Keratinocyte (primary cell): ENCODE results near the gene ANHX. TPM values are rescaled to one million over a fixed set of nuclear protein-coding genes. Genes with fewer than 3 reads are reported as not detected.

ENCODE experiments used
- DNase-seq: peaks from one replicate; pipeline ENCODE4 v3.0.0-alpha.2; 2011; ENCODE audit warnings: low read depth, missing footprints, low spot score
- FAIRE-seq: peaks from 2 replicates; lab custom pipeline; 2011; peaks lifted over from hg19 to GRCh38; lab: Jason Lieb, UNC
- H2AFZ ChIP-seq: 2 replicates; pipeline ENCODE4 v1.6.0; 2012; ENCODE audit warnings: low read length, control low read depth, inconsistent platforms; ENCODE audit not compliant: control insufficient read depth
- H3K27ac ChIP-seq: 2 replicates; pipeline ENCODE4 v1.5.1; 2011; ENCODE audit warnings: low read length; ENCODE audit not compliant: control insufficient read depth, insufficient read depth
- H3K27me3 ChIP-seq: 3 replicates; pipeline ENCODE4 v1.6.0; 2011; ENCODE audit warnings: low read length; ENCODE audit not compliant: control insufficient read depth, insufficient read depth; ENCODE audit errors: extremely low read depth
- H3K36me3 ChIP-seq, 2 experiments: 2 replicates in 1 of 2; 3 replicates in 1 of 2; pipeline ENCODE4 v1.5.1; 2011; ENCODE audit warnings: low read length in 2 of 2, mild to moderate bottlenecking in 1 of 2; ENCODE audit not compliant: control insufficient read depth in 2 of 2, insufficient read depth in 2 of 2; ENCODE audit errors: extremely low read depth in 1 of 2
- H3K4me1 ChIP-seq: 3 replicates; pipeline ENCODE4 v1.5.1; 2011; ENCODE audit warnings: low read length; ENCODE audit not compliant: control insufficient read depth, insufficient read depth; ENCODE audit errors: extremely low read depth
- H3K4me2 ChIP-seq: 3 replicates; pipeline ENCODE4 v1.6.0; 2011; ENCODE audit warnings: low read depth, low read length; ENCODE audit not compliant: control insufficient read depth, insufficient read depth; ENCODE audit errors: extremely low read depth
- H3K4me3 ChIP-seq, 3 experiments: fragments of 200-600 bp in 1 of 3; sonication (generic) in 1 of 3; 2 replicates in 2 of 3; 3 replicates in 1 of 3; pipeline ENCODE4 v1.5.1; 2011 to 2016; ENCODE audit warnings: low read length in 3 of 3, mild to moderate bottlenecking in 3 of 3, control low read depth in 2 of 3, inconsistent platforms in 1 of 3, low read depth in 1 of 3, mixed read lengths in 1 of 3, mixed run types in 1 of 3, moderate library complexity in 1 of 3; ENCODE audit not compliant: control insufficient read depth in 2 of 3, insufficient read depth in 2 of 3; ENCODE audit errors: extremely low read depth in 1 of 3
- H3K79me2 ChIP-seq: 2 replicates; pipeline ENCODE4 v1.6.0; 2012; ENCODE audit warnings: low read length; ENCODE audit not compliant: control insufficient read depth, insufficient read depth
- H3K9ac ChIP-seq: 3 replicates; pipeline ENCODE4 v1.6.0; 2011; ENCODE audit warnings: low read length; ENCODE audit not compliant: control insufficient read depth, insufficient read depth; ENCODE audit errors: extremely low read depth
- H3K9me1 ChIP-seq: 3 replicates; pipeline ENCODE4 v1.6.0; 2011; ENCODE audit warnings: low read length; ENCODE audit not compliant: control insufficient read depth, insufficient read depth; ENCODE audit errors: extremely low read depth
- H3K9me3 ChIP-seq: 2 replicates; pipeline ENCODE4 v1.5.1; 2012; ENCODE audit warnings: low read depth, low read length; ENCODE audit not compliant: control insufficient read depth
- H4K20me1 ChIP-seq: 3 replicates; pipeline ENCODE4 v1.6.0; 2011; ENCODE audit warnings: low read length; ENCODE audit not compliant: control insufficient read depth, insufficient read depth; ENCODE audit errors: extremely low read depth
- EZH2 ChIP-seq: IDR thresholded peaks from one replicate; pipeline ENCODE4 v1.6.1; 2012; ENCODE audit warnings: inconsistent platforms, mild to moderate bottlenecking, low read length, moderate library complexity
- dilution Hi-C: fragments of 300-500 bp; cut with MboI; formaldehyde crosslinking; loops from one replicate; pipeline ENCODE4 v1.7.0; 2020; ENCODE audit warnings: low sequenced_read_pairs; ENCODE audit not compliant: extremely low pct_ligation_motif_present
- polyA plus RNA-seq, 5 experiments: library from polyadenylated mRNA; depleted of rRNA in 3 of 5; stranded (reverse) in 3 of 5; stranded (forward) in 1 of 5; unstranded in 1 of 5; fragments of >200 nt; gene quantifications; 1 replicate in 1 of 5; 2 replicates in 3 of 5; 3 replicates in 1 of 5; pipeline versions ENCODE4 v1.2.1 to v1.2.3, GENCODE V29; 2011 to 2012; ENCODE audit warnings: missing spikeins in 2 of 5, low read depth in 1 of 5, low replicate concordance in 1 of 5
- TF ChIP-seq, protein P1 (sequence below), 3 experiments: IDR thresholded peaks in 1 of 3; conservative IDR thresholded peaks in 1 of 3; optimal IDR thresholded peaks in 1 of 3; 2 replicates in 2 of 3; 3 replicates in 1 of 3; pipeline versions ENCODE3 to v1.5.1; 2011; ENCODE audit warnings: low read length in 3 of 3, mild to moderate bottlenecking in 3 of 3, moderate library complexity in 2 of 3, control low read depth in 1 of 3, inconsistent platforms in 1 of 3; ENCODE audit not compliant: insufficient read depth in 2 of 3; ENCODE audit errors: extremely low read depth in 1 of 3

ANHX gene
- polyA plus RNA-seq, 1 donor (not counting 4 experiments of a cell fraction or from before 2014, with no cell fraction given), result not detected

DNA sequence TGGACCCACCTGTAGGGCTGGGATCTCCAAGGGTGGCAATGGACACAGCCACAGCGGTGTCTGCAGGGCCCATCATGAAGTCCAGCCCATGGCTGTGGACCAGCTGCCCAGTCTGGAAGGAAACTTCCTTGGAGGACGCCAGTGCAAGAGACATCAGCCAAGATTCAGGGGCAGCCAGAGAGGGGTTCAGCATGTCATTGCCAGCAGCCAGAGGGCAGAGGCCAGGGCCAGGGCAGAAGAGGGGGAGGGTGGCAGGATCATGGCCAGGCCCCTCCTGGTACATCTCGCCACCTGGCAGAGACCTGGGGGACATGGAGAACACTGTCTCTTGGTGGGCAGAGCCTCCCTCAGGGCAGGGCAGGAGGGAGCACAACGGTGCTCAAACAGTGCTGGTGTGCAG is 10.2 kb downstream of the ANHX start:
- TF ChIP-seq, protein P1, sequence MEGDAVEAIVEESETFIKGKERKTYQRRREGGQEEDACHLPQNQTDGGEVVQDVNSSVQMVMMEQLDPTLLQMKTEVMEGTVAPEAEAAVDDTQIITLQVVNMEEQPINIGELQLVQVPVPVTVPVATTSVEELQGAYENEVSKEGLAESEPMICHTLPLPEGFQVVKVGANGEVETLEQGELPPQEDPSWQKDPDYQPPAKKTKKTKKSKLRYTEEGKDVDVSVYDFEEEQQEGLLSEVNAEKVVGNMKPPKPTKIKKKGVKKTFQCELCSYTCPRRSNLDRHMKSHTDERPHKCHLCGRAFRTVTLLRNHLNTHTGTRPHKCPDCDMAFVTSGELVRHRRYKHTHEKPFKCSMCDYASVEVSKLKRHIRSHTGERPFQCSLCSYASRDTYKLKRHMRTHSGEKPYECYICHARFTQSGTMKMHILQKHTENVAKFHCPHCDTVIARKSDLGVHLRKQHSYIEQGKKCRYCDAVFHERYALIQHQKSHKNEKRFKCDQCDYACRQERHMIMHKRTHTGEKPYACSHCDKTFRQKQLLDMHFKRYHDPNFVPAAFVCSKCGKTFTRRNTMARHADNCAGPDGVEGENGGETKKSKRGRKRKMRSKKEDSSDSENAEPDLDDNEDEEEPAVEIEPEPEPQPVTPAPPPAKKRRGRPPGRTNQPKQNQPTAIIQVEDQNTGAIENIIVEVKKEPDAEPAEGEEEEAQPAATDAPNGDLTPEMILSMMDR (optimal IDR thresholded peaks at IDR 0.05 in 1 of 3, IDR thresholded peaks at IDR 0.05 in 1 of 3, conservative IDR thresholded peaks at IDR 0.05 in 1 of 3; ENCODE audit: extremely low read depth in 1 of 3, insufficient read depth in 2 of 3, low read length in 3 of 3), result no peak
- TF ChIP-seq EZH2, result no peak
- Histone ChIP-seq H3K9me1 (no peaks in the 10 kb centered on the region), H3K4me2 (no peak overlapping the region), H3K4me3 (no peak overlapping the region), H3K9ac (no peak overlapping the region), H3K27me3 (no peaks in the 10 kb centered on the region), H3K27ac (no peak overlapping the region), H3K9me3 (peaks cover 13% of the 10 kb centered on the region), H3K36me3 (no peaks in the 10 kb centered on the region), H4K20me1 (no peaks in the 10 kb centered on the region), H3K79me2 (no peaks in the 10 kb centered on the region), H2AFZ (no peak overlapping the region), H3K4me1 (no peaks in the 10 kb centered on the region)
- FAIRE-seq, result no peak
- DNase-seq, result no peak
- dilution Hi-C loops, result no loop called here

DNA sequence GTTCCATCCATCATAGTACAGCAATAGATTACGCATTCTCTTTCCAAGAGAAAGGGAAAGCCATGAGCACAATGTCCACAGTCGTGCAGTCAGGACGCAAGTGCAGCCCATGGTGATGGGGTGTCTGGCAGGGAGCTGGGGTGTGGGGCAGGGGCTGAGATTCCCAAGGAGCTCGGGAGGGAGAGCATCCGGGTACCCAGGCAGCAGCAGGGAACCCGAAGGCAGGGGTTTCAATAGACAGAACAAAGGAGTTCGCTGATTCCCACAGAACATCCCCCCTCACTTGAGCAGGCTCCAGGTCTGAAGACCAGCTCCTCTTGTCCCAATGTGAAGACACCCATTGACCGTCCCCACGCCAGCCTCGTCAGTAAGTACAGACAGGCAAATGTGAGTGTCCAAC is 13.5 kb downstream of the ANHX start:
- DNase-seq, result no peak
- Histone ChIP-seq H2AFZ (no peak overlapping the region), H3K79me2 (no peaks in the 10 kb centered on the region), H4K20me1 (no peaks in the 10 kb centered on the region), H3K4me3 (no peak overlapping the region), H3K9me1 (no peaks in the 10 kb centered on the region), H3K9ac (no peak overlapping the region), H3K36me3 (no peaks in the 10 kb centered on the region), H3K27ac (no peak overlapping the region), H3K4me1 (no peaks in the 10 kb centered on the region), H3K27me3 (no peaks in the 10 kb centered on the region), H3K9me3 (peaks cover 17% of the 10 kb centered on the region), H3K4me2 (no peak overlapping the region)
- no peak for TF ChIP-seq EZH2
- TF ChIP-seq, protein P1 (optimal IDR thresholded peaks at IDR 0.05 in 1 of 3, IDR thresholded peaks at IDR 0.05 in 1 of 3, conservative IDR thresholded peaks at IDR 0.05 in 1 of 3; ENCODE audit: extremely low read depth in 1 of 3, insufficient read depth in 2 of 3, low read length in 3 of 3), result no peak
- FAIRE-seq, result no peak
- dilution Hi-C loops, result no loop called here
